Measurements from ENCODE around the gene ANTXRL.

- no peak for TF ChIP-seq CTCF (IDR thresholded peaks at IDR 0.05; ENCODE audit: poor library complexity, severe bottlenecking)
- TF ChIP-seq POLR2AphosphoS5 (IDR thresholded peaks at IDR 0.05): no peak
- TF ChIP-seq RAD21 (conservative IDR thresholded peaks at IDR 0.05): no peak
- no peak for TF ChIP-seq SMC3 (conservative IDR thresholded peaks at IDR 0.05; ENCODE audit: poor library complexity)
- no peak for TF ChIP-seq MXI1 (conservative IDR thresholded peaks at IDR 0.05; ENCODE audit: poor library complexity, severe bottlenecking)
- no peak for TF ChIP-seq EZH2 (IDR thresholded peaks at IDR 0.05; ENCODE audit: borderline replicate concordance, insufficient read depth, low read length, poor library complexity, severe bottlenecking)
- TF ChIP-seq EP300 (conservative IDR thresholded peaks at IDR 0.05; ENCODE audit: poor library complexity, severe bottlenecking): no peak
These were observed 19.9 kb downstream of the ANTXRL start for GRCh38 chr10:46306516-46307184.

Data from neural cell (in vitro differentiated cells).